ENCODE data around the gene ZCCHC12. TPM values are rescaled to one million over a fixed set of nuclear protein-coding genes. Genes with fewer than 3 reads are reported as not detected.

ZCCHC12 gene
- total RNA-seq, 2 donors from 2014 or later: 0.23 TPM; not detected in 1

GRCh38 chrX:118864063-118864635 lies 40.5 kb downstream of the ZCCHC12 start:
- intact Hi-C loops (cut with DNase I): no loop called here
- DNase-seq (ENCODE audit: low spot score): no peak

GRCh38 chrX:118865231-118865630 lies 41.6 kb downstream of the ZCCHC12 start:
- intact Hi-C loops (cut with DNase I): no loop called here
- no peak for DNase-seq (ENCODE audit: low spot score)

GRCh38 chrX:118867251-118867650 lies 43.6 kb downstream of the ZCCHC12 start:
- no peak for DNase-seq (ENCODE audit: low spot score)
- intact Hi-C loops (cut with DNase I): no loop called here

- no peak for DNase-seq (ENCODE audit: low spot score)
- intact Hi-C loops (cut with DNase I): no loop called here
These were observed 48.5 kb downstream of the ZCCHC12 start for GRCh38 chrX:118872102-118872566.

Other genes with a start within 250 kb of the ZCCHC12 start
- gene IL13RA1, start 96.2 kb upstream of the ZCCHC12 start, total RNA-seq: 10 to 100 TPM; 54.1 to 79.0 TPM
- gene LONRF3, start 150.8 kb downstream of the ZCCHC12 start, total RNA-seq: 1 to 10 TPM; 3.1 to 5.7 TPM
- not detected for gene CT47C1, start 249.2 kb downstream of the ZCCHC12 start, total RNA-seq